Ramos (cell line): ENCODE data around the gene FOXJ3.
"Not testable (repeated sequence)": the region's sequence is repeated elsewhere in the genome, so short reads cannot be mapped to it uniquely, and the experiment has no call there.

ENCODE experiments used
- in situ Hi-C: fragments of 300-500 bp; cut with MboI; formaldehyde crosslinking; loops from one replicate; pipeline ENCODE4 v1.14.3; 2022; ENCODE audit warnings: low sequenced_read_pairs; ENCODE audit not compliant: unreplicated experiment

The FOXJ3 gene

DNA sequence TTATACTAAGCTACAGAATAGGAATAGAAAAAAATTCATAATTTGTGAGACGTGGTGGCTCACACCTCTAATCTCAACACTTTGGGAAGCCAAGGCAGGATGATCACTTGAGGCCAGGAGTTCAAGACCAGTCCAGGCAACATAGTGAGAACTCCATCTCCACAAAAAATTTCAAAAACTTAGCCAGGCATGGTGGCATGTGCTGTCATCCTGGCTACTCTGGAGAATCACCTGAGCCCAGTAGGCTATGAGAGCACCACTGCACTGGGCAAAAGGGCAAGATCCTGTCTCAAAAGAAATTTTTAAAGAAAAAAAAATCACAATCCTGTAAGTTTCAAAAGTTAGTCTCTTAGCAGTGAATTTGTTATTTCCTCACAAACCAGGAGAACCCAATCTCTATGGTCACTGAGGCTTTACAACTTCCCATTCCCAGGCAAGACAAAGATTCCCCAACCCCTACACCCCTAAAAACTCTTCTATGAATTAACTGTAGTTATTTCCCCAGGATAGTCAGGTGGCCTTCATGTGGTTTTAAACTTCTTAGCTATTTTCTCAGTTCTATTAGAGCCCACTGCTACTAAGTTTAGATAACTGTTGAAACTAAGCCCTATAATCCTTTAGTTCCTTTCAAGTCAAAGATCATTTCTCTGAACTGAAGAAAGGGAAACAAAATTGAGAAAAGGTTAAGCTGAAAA, 74.5 kb downstream of the FOXJ3 start:
- in situ Hi-C loops = no loop called here

DNA sequence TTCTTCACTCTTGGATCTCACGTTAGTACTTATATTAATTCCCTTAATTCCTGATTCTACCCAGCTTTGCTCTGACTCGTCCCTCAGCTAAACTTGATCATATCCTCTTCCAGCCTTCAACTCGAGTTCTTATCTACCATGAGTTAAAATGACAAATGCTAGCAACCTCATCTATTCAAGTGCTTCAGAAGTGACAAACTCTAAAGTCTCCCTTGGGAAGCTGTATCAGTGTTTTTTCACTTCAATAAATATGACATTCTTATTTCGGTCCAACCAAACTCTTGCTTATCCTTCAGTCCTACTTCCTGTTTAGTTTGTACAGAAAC, 75.3 kb downstream of the FOXJ3 start:
- in situ Hi-C loops = no loop called here

DNA sequence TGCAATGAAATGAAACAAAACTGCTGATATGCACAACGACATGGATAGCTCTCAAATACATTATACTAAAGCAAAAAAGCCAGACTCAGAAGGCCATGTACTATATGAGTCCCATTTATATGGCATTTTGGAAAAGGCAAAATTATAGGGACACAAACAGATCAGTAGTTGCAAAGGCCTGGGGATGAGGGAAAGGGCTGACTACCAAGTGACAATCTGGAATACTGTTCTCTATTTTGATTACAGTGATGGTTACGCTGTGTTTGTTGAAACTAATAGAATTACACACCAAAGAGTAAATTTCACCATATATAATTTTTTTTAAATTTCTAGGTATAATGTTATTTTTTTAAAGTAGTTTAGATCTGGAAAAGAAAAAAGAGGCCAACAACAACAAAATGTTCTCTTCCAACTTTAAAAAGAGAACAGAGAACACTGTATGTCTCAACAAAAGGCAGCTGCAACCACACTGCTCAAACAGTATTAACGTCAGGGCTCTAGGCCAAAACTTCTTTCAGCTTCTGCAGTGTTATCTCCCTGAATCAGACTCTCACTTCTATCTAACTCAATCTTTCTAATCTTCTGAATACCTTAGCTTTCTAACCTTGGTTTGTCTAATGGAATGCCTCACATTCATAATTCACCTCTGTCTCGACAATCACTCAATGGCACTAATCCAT, 75.8 kb downstream of the FOXJ3 start:
- in situ Hi-C loops = no loop called here

DNA sequence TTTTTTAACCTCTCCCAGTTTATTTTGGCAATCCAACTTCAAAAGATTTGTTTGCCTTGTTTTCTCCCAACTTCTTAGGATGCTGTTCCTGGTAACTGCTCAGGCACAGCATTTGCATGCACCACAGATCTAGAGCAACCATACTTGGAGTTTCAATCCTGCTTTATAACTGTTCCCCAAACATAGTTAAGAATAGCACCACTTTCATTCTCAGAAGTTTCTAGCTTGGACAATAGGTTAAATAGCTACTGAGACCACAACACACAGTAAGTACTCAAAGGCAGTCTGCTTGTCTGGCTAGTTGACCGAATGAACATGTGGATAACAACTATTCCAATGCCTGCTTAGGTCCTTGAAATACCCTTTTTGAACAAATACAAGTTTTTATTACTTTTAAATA, 76.8 kb downstream of the FOXJ3 start:
- in situ Hi-C loops = no loop called here

DNA sequence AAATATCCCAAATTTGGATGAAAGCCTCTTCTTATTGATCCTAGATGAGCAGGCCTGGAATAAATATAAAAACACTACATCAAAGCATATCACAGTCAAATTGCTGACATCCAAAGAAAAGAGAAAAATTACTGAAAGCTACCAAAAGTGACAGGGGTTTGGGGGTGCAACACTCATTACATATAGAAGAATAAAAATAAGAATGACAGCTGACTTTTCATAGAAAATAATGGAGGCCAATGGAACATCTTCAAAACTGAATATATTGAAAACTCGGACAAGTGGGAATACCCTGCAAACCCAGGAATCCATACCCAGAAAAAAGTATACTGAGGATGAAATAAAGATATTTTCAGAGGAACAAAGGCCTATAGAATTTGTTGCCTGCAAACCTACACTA, 84.0 kb downstream of the FOXJ3 start:
- in situ Hi-C loops = no loop called here

DNA sequence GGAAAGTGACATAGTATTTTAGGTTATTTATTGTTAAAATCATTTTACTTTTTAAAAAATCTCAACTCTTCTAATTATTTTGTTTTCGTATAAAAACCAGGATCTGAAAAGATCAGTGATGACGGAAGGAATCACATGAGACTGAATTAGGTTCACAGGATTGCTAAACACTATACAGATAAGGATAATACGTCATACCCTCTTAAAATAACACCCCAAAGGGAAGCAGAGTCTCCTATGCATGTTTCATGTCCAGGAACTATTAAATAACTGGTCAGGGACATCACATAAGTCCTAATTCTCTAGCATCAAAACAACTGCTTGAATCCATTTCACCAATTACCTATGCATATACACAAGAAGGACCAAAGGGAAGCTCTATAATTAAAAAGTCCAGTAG, 84.9 kb downstream of the FOXJ3 start:
- in situ Hi-C loops = no loop called here

DNA sequence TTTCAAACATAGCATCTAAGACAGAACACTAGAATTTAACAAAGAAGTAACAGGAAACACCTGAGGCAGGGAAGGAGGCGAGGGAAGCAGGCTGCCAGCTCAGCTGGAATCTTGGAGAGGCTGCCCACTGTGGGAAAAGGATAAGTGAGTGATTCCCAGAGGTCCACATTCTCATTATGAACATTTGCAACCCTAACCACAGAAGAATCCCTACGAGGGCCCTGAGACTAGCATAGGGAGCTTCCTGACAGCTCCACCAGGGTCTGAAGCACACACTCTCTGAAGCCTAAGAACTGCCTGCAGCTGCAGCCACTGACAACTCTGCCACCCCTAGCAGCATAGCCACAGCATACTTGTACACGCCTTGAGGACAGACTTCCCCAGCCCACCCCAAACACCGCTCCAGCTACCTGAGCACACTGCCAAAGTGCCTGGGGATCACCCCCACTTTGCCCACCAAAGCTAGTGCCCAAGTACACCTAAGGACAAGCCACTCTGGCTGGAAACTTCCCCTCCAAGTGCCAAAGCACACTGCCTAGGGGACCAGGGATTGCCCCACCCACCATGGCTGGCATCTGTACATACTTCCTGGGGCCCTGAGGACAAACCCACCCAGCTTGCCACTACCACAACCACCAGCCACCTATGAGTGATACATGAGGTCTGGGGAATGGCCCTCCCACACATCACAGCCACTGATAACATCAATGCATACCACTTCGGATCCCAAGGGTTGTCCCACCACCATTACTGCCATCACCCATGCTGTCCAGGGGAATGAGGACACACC, 93.9 kb downstream of the FOXJ3 start:
- in situ Hi-C loops = no loop called here

DNA sequence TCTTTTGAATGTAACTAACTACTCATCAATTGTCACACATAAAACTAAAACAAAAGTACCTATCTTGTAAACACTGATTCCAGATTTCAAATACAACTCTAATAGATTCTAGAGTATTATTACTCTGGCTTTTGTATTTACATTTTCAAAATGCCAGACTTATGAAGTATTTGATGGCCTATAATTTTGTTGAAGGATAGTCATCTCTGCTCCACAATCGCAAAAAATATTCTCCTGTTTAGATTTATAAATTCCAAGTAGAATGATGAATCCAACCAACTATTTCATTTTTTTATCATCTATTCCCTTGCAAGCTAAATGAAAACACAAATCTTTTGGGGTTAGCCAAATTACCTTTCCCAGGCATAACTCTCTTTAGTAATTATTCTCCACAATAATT, 95.5 kb downstream of the FOXJ3 start:
- in situ Hi-C loops = no loop called here

DNA sequence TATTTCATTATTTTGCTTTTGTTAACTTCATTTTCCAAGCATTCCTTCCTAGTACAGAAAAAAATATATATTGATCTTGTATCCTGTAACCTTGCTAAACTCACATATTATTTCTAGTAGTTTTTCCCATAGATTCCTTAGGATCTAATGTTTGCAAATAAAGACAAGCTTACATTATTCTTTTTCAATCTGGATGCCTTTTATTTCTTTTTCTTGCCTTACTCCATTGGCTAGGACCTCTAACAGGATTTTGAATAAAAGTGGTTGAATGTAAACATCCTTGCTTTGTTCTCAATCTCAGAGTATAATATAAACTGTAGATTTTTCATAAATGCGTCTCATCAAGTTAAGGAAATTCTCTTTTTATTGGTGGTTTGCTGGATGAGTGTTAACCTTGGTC, 96.0 kb downstream of the FOXJ3 start:
- in situ Hi-C loops = no loop called here

DNA sequence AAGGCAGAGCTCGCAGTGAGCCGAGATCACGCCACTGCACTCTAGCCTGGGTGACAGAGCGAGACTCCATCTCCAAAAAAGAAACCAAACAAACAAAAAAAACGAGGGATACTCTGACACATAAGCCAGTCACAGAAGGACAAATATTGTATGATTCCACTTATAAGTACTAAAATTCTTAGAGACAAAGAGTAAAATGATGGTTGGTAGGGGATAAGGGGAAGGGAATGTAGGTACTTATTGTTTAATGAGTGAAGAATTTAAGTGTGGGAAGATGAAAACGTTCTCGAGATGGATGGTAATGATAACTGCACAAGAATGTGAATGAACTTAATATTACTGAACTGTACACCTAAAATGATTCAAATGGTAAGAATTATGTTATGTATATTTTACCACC, 103.8 kb downstream of the FOXJ3 start:
- in situ Hi-C loops = no loop called here

DNA sequence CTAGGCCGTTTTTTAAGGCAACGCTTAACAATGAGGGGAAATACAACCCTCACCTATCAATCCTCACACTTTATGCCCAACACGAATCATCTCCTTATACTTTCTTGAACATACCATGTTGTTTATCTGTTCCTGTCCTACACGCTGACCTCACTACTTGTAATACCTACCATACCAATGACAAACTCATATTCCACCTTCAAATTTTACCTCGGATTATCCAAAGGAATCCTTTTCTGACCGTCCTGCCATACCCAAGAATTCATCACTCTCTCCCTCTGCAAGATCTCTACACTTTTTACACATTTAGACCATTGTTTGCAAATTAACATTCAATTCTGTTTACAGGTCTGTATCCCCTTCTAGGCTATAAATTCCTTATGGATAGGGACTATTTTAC, 106.1 kb downstream of the FOXJ3 start:
- in situ Hi-C loops = no loop called here

DNA sequence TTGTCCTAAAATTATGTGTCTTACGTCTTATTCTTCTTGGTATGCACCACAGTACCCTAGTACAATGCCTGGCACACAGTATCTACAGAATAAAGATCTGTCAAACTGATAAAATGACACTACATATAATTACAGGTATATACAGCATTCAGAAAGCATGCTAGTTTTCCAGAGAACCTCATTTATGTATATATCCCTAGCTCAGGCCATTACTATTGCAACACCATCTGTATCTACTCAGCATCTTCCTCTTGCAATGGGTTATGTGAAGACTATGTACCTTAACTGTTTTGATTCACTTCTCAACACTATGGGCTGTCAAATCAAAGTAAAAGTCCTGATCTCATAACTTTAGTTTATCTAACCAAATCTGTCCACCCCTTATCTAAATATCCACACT, 112.0 kb downstream of the FOXJ3 start:
- in situ Hi-C loops = no loop called here

DNA sequence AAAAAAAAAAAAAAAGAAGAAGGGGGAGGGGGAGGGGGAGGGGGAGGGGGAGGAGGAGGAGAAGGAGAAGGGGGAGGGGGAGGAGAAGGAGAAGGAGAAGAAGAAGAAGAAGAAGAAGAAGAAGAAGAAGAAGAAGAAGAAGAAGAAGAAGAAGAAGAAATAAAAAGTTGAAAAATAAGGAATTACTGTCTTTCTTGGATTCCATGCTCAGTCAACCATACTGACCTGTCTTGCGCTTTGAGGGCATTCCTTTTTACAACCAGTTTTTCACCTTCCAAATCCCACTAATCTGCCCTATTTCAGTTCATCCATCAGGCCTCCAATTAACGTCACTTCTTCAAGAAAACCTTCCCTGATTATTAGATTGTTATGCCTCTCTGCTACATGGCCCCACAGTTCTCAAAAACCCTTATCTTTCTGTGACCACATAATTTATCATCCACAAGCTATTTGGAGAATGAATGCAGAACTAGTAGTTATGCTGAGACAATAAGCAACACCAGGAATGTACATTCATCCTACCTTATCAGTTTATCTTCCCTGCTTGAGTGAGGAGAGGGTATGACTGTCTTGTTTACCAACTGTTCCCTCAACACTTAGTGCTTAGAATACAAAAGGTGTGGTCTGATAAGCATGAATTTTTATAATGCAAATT, 113.0 kb downstream of the FOXJ3 start:
- in situ Hi-C loops = no loop called here

DNA sequence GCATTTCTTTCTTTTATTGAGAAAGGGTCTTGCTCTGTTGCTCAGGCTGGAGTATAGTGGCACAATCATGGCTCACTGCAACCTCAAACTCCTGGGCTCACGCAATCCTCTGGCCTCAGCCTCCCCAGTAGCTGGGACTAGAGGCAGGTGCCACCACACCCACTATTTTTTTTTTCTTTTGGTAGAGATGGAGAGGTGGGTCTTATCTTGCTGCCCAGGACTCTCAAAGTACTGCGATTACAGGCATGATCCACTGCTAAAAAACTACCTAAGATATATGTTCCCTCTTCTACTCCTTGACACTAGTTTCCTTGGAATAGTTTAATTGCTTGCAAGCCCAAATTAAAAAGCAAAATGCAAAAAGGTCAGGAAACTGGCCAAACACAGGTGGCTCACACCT, 113.6 kb downstream of the FOXJ3 start:
- in situ Hi-C loops = no loop called here

DNA sequence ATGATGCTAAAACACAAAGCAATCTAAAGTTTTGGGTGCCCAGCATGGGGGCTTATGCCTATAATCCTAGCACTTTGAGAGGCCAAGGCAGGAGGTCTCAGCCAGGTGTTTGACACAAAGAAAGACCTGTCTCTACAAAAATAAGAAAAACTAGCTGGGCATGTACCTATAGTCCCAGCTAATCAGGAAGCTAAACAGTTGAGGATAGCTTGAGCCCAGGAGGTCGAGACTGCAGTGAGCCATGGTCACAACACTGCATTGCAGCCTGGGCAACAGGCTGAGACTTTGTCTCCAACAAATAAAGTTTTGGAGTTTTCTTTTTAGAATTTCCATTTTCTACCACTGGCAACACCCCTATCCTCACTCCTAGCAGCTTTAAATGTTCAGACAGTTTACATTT, 115.4 kb downstream of the FOXJ3 start:
- in situ Hi-C loops = no loop called here

DNA sequence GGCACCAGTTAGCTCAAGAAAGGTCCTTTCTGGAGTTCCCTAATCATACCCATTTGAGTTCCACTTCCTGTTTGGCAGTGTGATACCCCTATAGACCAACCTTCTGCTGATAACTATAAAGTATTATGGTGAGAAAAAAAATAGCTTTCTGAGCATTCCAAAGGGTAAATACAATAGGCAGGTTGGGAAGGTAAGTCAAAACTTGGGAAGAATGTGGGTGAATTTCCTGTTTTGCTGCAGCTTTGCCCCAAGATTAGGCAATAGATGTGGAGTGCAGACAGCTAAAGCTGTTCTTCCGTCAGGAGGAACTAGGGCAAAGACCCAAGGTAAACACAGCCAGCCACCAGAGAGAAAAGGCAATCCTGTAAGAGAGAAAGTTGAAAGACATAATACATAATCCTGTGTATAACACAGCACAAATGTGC, 120.6 kb downstream of the FOXJ3 start:
- in situ Hi-C loops = no loop called here

DNA sequence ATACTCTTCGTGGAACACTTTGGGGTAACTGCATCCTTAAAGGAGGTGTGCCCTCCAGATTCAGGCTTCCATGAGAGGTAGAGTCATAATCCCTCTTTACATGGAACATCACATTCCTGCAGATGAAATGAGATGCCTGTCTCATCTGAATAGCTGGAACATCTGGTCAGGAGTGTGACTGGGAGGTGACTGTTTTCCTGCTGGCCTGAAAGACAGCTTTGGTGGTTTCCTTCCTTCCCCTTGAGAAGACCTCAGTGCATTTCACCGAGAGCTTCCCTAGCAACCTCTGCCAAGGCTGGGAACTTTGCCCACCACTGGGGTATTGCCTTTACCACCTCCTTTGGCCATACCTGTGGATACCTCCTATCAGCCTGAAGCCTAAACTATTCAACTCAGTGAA, 123.8 kb downstream of the FOXJ3 start:
- in situ Hi-C loops = no loop called here

DNA sequence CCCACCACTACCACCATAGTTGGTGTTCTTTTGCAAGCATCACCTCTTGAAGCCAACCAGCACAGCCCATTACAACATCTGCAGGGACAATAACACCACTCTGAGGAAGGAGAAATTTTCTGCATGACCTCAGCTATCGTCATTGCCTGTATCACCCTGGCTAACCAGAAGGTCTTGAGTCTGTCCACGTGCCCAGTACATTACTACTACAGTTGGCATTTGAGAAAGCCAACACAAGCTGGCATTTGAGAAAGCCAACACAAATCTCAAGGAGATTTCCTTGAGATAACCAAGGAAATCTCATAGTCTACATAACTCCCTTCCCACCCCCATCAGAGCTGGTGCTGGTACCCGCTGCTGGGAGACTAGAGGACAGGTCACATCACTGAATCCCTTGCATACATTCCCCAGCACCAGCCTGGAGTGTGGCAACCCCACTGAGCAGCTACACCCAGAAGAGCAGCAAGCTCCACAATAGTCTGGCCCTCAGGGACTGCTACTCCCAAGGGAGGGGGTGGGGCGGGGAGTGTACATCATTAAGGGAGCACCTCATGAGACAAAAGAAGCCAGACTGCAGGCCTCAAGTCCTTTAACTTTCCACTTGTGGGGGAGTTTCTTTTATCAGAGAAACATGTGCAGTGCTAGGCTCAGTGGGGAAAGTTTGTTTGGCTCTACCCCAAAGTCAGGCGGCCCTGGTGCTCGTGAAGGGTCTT, 124.5 kb downstream of the FOXJ3 start:
- in situ Hi-C loops = no loop called here

DNA sequence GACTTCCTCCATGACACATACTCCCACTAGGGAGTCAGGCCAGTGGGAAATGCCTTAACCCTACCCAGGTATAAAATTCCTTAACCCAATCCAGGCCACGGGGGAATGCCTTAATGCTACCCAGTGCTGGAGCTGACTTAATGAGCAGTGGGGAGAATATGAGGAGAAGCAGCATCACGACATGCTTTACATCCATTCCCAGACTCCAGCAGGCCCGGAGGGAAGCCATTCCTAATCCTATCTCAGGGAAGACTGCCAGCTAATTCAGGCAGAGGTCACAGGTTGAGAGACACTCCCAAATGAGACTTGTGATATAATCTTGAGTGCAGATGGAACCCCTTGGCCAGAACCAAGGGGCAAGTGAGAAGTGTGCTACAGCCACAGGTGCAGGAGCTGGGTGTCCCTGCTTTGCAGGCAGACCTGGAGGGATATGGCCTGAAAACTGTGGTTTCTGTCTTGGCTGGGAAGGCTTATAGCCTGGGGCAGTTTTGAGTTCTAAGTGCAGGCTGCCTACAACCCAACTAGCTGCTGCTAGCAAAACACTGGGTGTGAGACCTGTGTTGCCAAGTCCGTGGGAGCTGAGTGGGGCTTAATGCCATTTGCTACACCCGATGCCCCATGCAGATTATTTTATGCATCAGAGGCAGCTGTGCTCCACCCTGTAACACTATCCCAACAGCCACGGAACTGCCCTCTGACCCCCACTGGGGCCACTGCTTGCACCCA, 125.3 kb downstream of the FOXJ3 start:
- in situ Hi-C loops = no loop called here

DNA sequence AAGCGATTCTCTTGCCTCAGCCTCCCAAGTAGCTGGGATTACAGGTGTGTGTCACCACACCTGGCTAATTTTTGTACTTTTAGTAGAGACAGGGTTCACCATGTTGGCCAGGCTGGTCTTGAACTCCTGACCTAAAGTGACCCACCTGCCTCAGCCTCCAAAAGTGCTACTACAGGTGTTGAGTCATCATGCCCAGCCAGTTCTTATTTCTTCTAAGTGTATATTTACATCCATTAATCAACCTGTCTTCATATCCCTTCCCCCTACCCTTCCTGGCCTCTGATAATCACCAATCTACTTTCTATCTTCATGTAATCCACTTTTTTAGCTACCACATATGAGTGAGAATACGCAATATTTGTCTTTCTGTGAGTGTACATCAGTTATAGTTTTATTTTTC, 128.1 kb downstream of the FOXJ3 start:
- in situ Hi-C loops = not testable (repeated sequence)
